GM12878 (cell line): ENCODE results near the gene PHLPP1. TPM values are rescaled to one million over a fixed set of nuclear protein-coding genes. Genes with fewer than 3 reads are reported as not detected.

ENCODE experiments used
- ATAC-seq: fragments of 200-7000 bp; cut with Tn5 transposase; 3 replicates; pipeline ENCODE4 v1.9.1; 2020; ENCODE audit warnings: mild to moderate bottlenecking, moderate library complexity
- BruUV-seq: library from RNA; stranded (reverse); fragments of 400-500 nt; replicated peaks from 2 replicates; lab custom pipeline; 2021; lab: Mats Ljungman, UMichigan
- CTCF ChIA-PET: fragments of 300-600 bp; sonication (Branson Sonifier 250); formaldehyde crosslinking; extraction: SDS; loops from one replicate; lab custom pipeline; 2021; ENCODE audit warnings: inconsistent platforms; lab: Yijun Ruan, JAX
- POLR2A ChIA-PET: fragments of 350-600 bp; formaldehyde crosslinking; extraction: SDS; loops from one replicate; lab custom pipeline; 2021; ENCODE audit warnings: inconsistent platforms; lab: Charles Lee
- RAD21 ChIA-PET: fragments of 300-600 bp; sonication (Branson Sonifier 250); formaldehyde crosslinking; loops from one replicate; lab custom pipeline; 2023; ENCODE audit warnings: antibody characterized with exemption; ENCODE audit not compliant: unreplicated experiment; lab: Charles Lee
- SMC1A ChIA-PET: fragments of 300-600 bp; sonication (Branson Sonifier 250); formaldehyde crosslinking; loops from one replicate; lab custom pipeline; 2023; ENCODE audit not compliant: unreplicated experiment, uncharacterized antibody; lab: Charles Lee
- DNase-seq: peaks from one replicate; pipeline ENCODE4 v3.0.0-alpha.2; 2011; ENCODE audit warnings: low read depth, low spot score
- FAIRE-seq: peaks from 3 replicates; lab custom pipeline; 2011; peaks lifted over from hg19 to GRCh38; lab: Jason Lieb, UNC
- H2AFZ ChIP-seq: 2 replicates; pipeline ENCODE4 v1.6.0; 2011; ENCODE audit warnings: low read depth, low read length, control low read depth; ENCODE audit not compliant: control insufficient read depth
- H3K27ac ChIP-seq: 2 replicates; pipeline ENCODE4 v1.5.1; 2011; ENCODE audit warnings: control low read depth; ENCODE audit not compliant: control insufficient read depth, insufficient read depth
- H3K27me3 ChIP-seq, 2 experiments: replicated peaks in 1 of 2; 2 replicates each; pipeline versions ENCODE4 v1.6.0 to v1.6.1; 2011; ENCODE audit warnings: low read length in 1 of 2; ENCODE audit not compliant: control insufficient read depth in 2 of 2, insufficient read depth in 2 of 2
- H3K36me3 ChIP-seq, 2 experiments: 2 replicates each; pipeline ENCODE4 v1.5.1; 2011; ENCODE audit warnings: low read length in 1 of 2; ENCODE audit not compliant: control insufficient read depth in 2 of 2, insufficient read depth in 2 of 2
- H3K4me1 ChIP-seq: 2 replicates; pipeline ENCODE4 v1.6.1; 2011; ENCODE audit warnings: mild to moderate bottlenecking, low read length, moderate library complexity, mixed read lengths; ENCODE audit not compliant: control insufficient read depth, insufficient read depth
- H3K4me2 ChIP-seq: 2 replicates; pipeline ENCODE4 v1.6.0; 2011; ENCODE audit warnings: control low read depth; ENCODE audit not compliant: control insufficient read depth, insufficient read depth
- H3K4me3 ChIP-seq: fragments of 200-600 bp; sonication (generic); 2 replicates; pipeline ENCODE4 v1.5.1; 2016
- H3K79me2 ChIP-seq: 2 replicates; pipeline ENCODE4 v1.6.0; 2011; ENCODE audit warnings: low read length; ENCODE audit not compliant: control insufficient read depth, insufficient read depth
- H3K9ac ChIP-seq: 2 replicates; pipeline ENCODE4 v1.8.0; 2011; ENCODE audit warnings: low read length, control low read depth, mixed read lengths; ENCODE audit not compliant: control insufficient read depth, insufficient read depth
- H3K9me3 ChIP-seq: replicated peaks from 3 replicates; pipeline ENCODE4 v1.5.1; 2011; ENCODE audit warnings: mild to moderate bottlenecking, low read length; ENCODE audit not compliant: control insufficient read depth, insufficient read depth
- H4K20me1 ChIP-seq: 2 replicates; pipeline ENCODE4 v1.6.0; 2011; ENCODE audit not compliant: control insufficient read depth, insufficient read depth
- EED ChIP-seq: sonication (generic); IDR thresholded peaks from 2 replicates; pipeline ENCODE4 v1.6.1; 2016; ENCODE audit warnings: antibody characterized with exemption, low read depth
- ESRRA ChIP-seq: IDR thresholded peaks from 2 replicates; pipeline ENCODE4 v1.6.1; 2012; ENCODE audit warnings: mild to moderate bottlenecking, low read length, improper control_type of control experiment
- GATAD2B ChIP-seq: fragments of 450-650 bp; conservative IDR thresholded peaks from 2 replicates; pipeline ENCODE4 v1.6.1; 2017; ENCODE audit warnings: low read depth, mild to moderate bottlenecking, moderate library complexity
- JUND ChIP-seq: IDR thresholded peaks from 2 replicates; pipeline ENCODE4 v1.6.1; 2012; ENCODE audit warnings: low read depth, mild to moderate bottlenecking, low read length, improper control_type of control experiment, moderate library complexity
- MLLT1 ChIP-seq: fragments of 450-650 bp; IDR thresholded peaks from 2 replicates; pipeline ENCODE4 v1.6.1; 2016; ENCODE audit warnings: mild to moderate bottlenecking
- RAD21 ChIP-seq: IDR thresholded peaks from 2 replicates; pipeline ENCODE4 v1.6.1; 2011; ENCODE audit warnings: mild to moderate bottlenecking, low read depth, low read length, moderate library complexity; ENCODE audit not compliant: insufficient read depth
- RCOR1 ChIP-seq: conservative IDR thresholded peaks from 2 replicates; pipeline ENCODE4 v1.6.1; 2012; ENCODE audit warnings: low read depth, low read length, improper control_type of control experiment
- SMAD1 ChIP-seq: fragments of 450-650 bp; IDR thresholded peaks from 2 replicates; pipeline ENCODE4 v1.6.1; 2018; ENCODE audit warnings: mild to moderate bottlenecking, low read depth; ENCODE audit not compliant: partially characterized antibody
- YBX1 ChIP-seq: fragments of 450-650 bp; IDR thresholded peaks from 2 replicates; pipeline ENCODE4 v1.6.1; 2016; ENCODE audit warnings: antibody characterized with exemption
- ZNF217 ChIP-seq: fragments of 450-650 bp; IDR thresholded peaks from 2 replicates; pipeline ENCODE4 v1.6.1; 2017; ENCODE audit warnings: antibody characterized with exemption, mild to moderate bottlenecking
- WGBS: methylation state at CpG from one replicate; pipeline ENCODE4 v1.1.6; 2016; ENCODE audit warnings: low lambda C conversion rate; ENCODE audit not compliant: insufficient replicate concordance, insufficient coverage; ENCODE audit errors: missing lambda C conversion rate; 5-methylcytosine and 5-hydroxymethylcytosine counted together
- in situ Hi-C: fragments of 300-500 bp; cut with MboI; formaldehyde crosslinking; loops from 9 replicates; pipeline ENCODE4 v1.14.3; 2018; ENCODE audit warnings: mixed read lengths
- intact Hi-C: fragments of 100-400 bp; cut with micrococcal nuclease; formaldehyde crosslinking; loops from one replicate; pipeline ENCODE4 v1.14.2; 2022; ENCODE audit not compliant: unreplicated experiment
- polyA plus RNA-seq, 11 experiments: library from polyadenylated mRNA; depleted of rRNA in 4 of 11; unstranded in 6 of 11; stranded (reverse) in 5 of 11; fragments of >200 nt; fragmentation: Nextera tagmentation in 4 of 11; fragmentation: Illumina TruSeq in 1 of 11; extraction: Ambion mirVana in 4 of 11; extraction: Trizol in 1 of 11; gene quantifications; 1 replicate in 1 of 11; 2 replicates in 10 of 11; pipeline versions ENCODE4 v1.2.1 to v1.2.3, GENCODE V29; 2011 to 2016; ENCODE audit warnings: inconsistent platforms in 2 of 11, missing spikeins in 2 of 11, low read depth in 1 of 11
- total RNA-seq, 4 experiments: library from RNA; depleted of rRNA in 3 of 4; stranded (reverse); fragments of >200 nt in 3 of 4; fragmentation: Illumina TruSeq in 1 of 4; extraction: Trizol in 1 of 4; gene quantifications; 2 replicates each; pipeline versions ENCODE4 v1.2.1 to v1.2.3, GENCODE V29; 2013 to 2021

The PHLPP1 gene
- total and polyA plus RNA-seq, 10 of the 15 experiments (the other 5 are each of a cell fraction or from before 2014, with no cell fraction given): 0.42 to 7.0 (median 1.9) TPM

GRCh38 chr18:62870643-62871042 is 155.3 kb downstream of the PHLPP1 start:
- Histone ChIP-seq H3K36me3 (no peaks in the 10 kb centered on the region), H3K9ac (no peak overlapping the region), H3K4me1 (no peaks in the 10 kb centered on the region), H3K4me2 (no peak overlapping the region), H4K20me1 (no peaks in the 10 kb centered on the region), H3K9me3 (no peaks in the 10 kb centered on the region), H3K79me2 (no peaks in the 10 kb centered on the region), H3K4me3 (no peak overlapping the region), H2AFZ (no peak overlapping the region), H3K27ac (no peak overlapping the region), H3K27me3 (no peaks in the 10 kb centered on the region)
- ChIA-PET RAD21 (interaction anchor here (1.2 kb wide), 1 partner anchor 38 kb away, joined by 3 read pairs; no protein-coding TSS in a partner anchor), SMC1A (interaction anchor here (1.1 to 3.2 kb wide), 2 partner anchors 9 to 25 kb away, joined by 3 to 8 read pairs; no protein-coding TSS in a partner anchor), POLR2A (no interaction called here), CTCF (interaction anchor here (1.1 kb wide), 1 partner anchor 38 kb away, joined by 5 read pairs; no protein-coding TSS in a partner anchor)
- TF ChIP-seq EED (no peak), MLLT1 (no peak)
- no peak for ATAC-seq
- intact Hi-C loops: no loop called here
- DNase-seq: no peak
- BruUV-seq: no TSS peak
- FAIRE-seq: no peak
- in situ Hi-C loops: no loop called here

GRCh38 chr18:62875323-62875722 is 160.0 kb downstream of the PHLPP1 start:
- ATAC-seq (no peak), DNase-seq (no peak), FAIRE-seq (no peak)
- H3K27me3 ChIP-seq: no peaks in the 10 kb centered on the region
- CTCF ChIA-PET: no interaction called here
- SMC1A ChIA-PET: no interaction called here
- H3K9ac ChIP-seq: no peak overlapping the region
- no peaks in the 10 kb centered on the region for H4K20me1 ChIP-seq
- H3K27ac ChIP-seq: no peak overlapping the region
- TF ChIP-seq JUND (no peak), SMAD1 (no peak), GATAD2B (no peak), ESRRA (no peak), RAD21 (no peak), ZNF217 (no peak), YBX1 (no peak), RCOR1 (no peak)
- TF ChIP-seq, all 136 proteins: peak for 0
- no peaks in the 10 kb centered on the region for H3K36me3 ChIP-seq
- no peaks in the 10 kb centered on the region for H3K9me3 ChIP-seq
- H3K79me2 ChIP-seq: no peaks in the 10 kb centered on the region
- H3K4me3 ChIP-seq: no peak overlapping the region
- intact Hi-C loops: no loop called here
- H3K4me2 ChIP-seq: no peak overlapping the region
- no peak overlapping the region for H2AFZ ChIP-seq
- ChIA-PET RAD21 (no interaction called here), POLR2A (interaction anchor here (0.7 kb wide), 1 partner anchor 1535 kb away, joined by 4 read pairs; no protein-coding TSS in a partner anchor)
- no TSS peak for BruUV-seq
- peaks cover 4% of the 10 kb centered on the region; the same call in 1 of the 2 replicates for H3K4me1 ChIP-seq
- in situ Hi-C loops: no loop called here
- WGBS: 54% methylated on average over 3 of the region's 3 CpGs
